ENCODE measurements around the gene SMIM38. TPM values are rescaled to one million over a fixed set of nuclear protein-coding genes. Genes with fewer than 3 reads are reported as not detected.

Gene SMIM38
- total RNA-seq (1 to 10 TPM in 2 of 5 donors, under 1 TPM in 3; 0.12 to 1.7 (median 0.92) TPM), total RNA-seq (0 to 3.5 (median 0.34) reads per million in 29 experiments)
- 0.20 TPM for total RNA-seq (2013)

- ChIA-PET POLR2A (no interaction called here), CTCF (no interaction called here)
- DNase-seq = no peak
- Histone ChIP-seq H3K36me3 (ENCODE audit: control insufficient read depth in 2 of 2, extremely low read depth in 1 of 2, insufficient read depth in 1 of 2, low read length in 1 of 2) (no peaks in the 10 kb centered on the region), H3K27me3 (replicated peaks in 1 of 2; ENCODE audit: control insufficient read depth in 2 of 2, extremely low read depth in 1 of 2, insufficient read depth in 2 of 2, low read length in 1 of 2) (peaks cover 0 to 44% of the 10 kb centered on the region in 2 experiments), H3K27ac (ENCODE audit: low read length) (no peak within 1 kb of the TSS), H3K4me3 (ENCODE audit: control insufficient read depth in 1 of 2, extremely low read depth in 1 of 2, low read length in 1 of 2) (no peak within 1 kb of the TSS), H3K9me3 (no peaks in the 10 kb centered on the region), H3K4me1 (ENCODE audit: control insufficient read depth in 1 of 2, extremely low read depth in 1 of 2, insufficient read depth in 2 of 2, low read length in 2 of 2) (peaks cover 0 to 6% of the 10 kb centered on the region in 2 experiments)
- Mint-ChIP-seq H3K4me3 (no peak within 1 kb of the TSS), H3K27me3 (peaks cover 0 to 3% of the 10 kb centered on the region in 2 donors), H3K36me3 (no peaks in the 10 kb centered on the region), H3K4me1 (peaks cover 0 to 3% (median 2%) of the 10 kb centered on the region in 3 donors), H3K27ac (no peak within 1 kb of the TSS), H3K9me3 (no peaks in the 10 kb centered on the region)
- 68% methylated on average over 26 of the region's 32 CpGs for WGBS (ENCODE audit: insufficient coverage)
- no peak for ATAC-seq (replicated peaks in 1 of 4)
Observed at GRCh38 chr11:69155302-69156234, at the start of gene SMIM38. TSS of gene SMIM38 (plus strand) at chr11:69155935. CDS start at chr11:69157847, 1,912 bp downstream.

GRCh38 chr11:69106031-69106811 lies 49.5 kb upstream of the SMIM38 start:
- Histone ChIP-seq H3K4me1 (ENCODE audit: control insufficient read depth in 1 of 2, extremely low read depth in 1 of 2, insufficient read depth in 2 of 2, low read length in 2 of 2) (peaks cover 4 to 16% of the 10 kb centered on the region in 2 experiments), H3K9me3 (no peaks in the 10 kb centered on the region), H3K27ac (ENCODE audit: low read length) (no peak overlapping the region), H3K4me3 (ENCODE audit: control insufficient read depth in 1 of 2, extremely low read depth in 1 of 2, low read length in 1 of 2) (no peak overlapping the region), H3K36me3 (ENCODE audit: control insufficient read depth in 2 of 2, extremely low read depth in 1 of 2, insufficient read depth in 1 of 2, low read length in 1 of 2) (no peaks in the 10 kb centered on the region), H3K27me3 (replicated peaks in 1 of 2; ENCODE audit: control insufficient read depth in 2 of 2, extremely low read depth in 1 of 2, insufficient read depth in 2 of 2, low read length in 1 of 2) (peaks cover 0 to 59% of the 10 kb centered on the region in 2 experiments)
- Mint-ChIP-seq H3K27me3 (no peaks in the 10 kb centered on the region), H3K4me3 (no peak overlapping the region), H3K36me3 (no peaks in the 10 kb centered on the region), H3K9me3 (peaks cover 0 to 3% (median 0%) of the 10 kb centered on the region in 3 donors), H3K27ac (no peak overlapping the region), H3K4me1 (peaks cover 2 to 11% (median 5%) of the 10 kb centered on the region in 3 donors)
- ChIA-PET POLR2A (no interaction called here), CTCF (interaction anchor here in 1 of 2 donors (1.0 kb wide), 1 partner anchor 538 kb away, joined by 3 read pairs; no protein-coding TSS in a partner anchor)
- 92% methylated on average over 19 of the region's 23 CpGs for WGBS (ENCODE audit: insufficient coverage)
- no peak for DNase-seq
- ATAC-seq (replicated peaks in 1 of 4) = no peak

- Mint-ChIP-seq H3K27ac (no peak overlapping the region), H3K4me1 (peaks cover 0 to 4% (median 3%) of the 10 kb centered on the region in 3 donors), H3K9me3 (peaks cover 0 to 3% (median 0%) of the 10 kb centered on the region in 3 donors), H3K27me3 (no peaks in the 10 kb centered on the region), H3K36me3 (no peaks in the 10 kb centered on the region), H3K4me3 (no peak overlapping the region)
- Histone ChIP-seq H3K36me3 (ENCODE audit: control insufficient read depth in 2 of 2, extremely low read depth in 1 of 2, insufficient read depth in 1 of 2, low read length in 1 of 2) (no peaks in the 10 kb centered on the region), H3K9me3 (no peaks in the 10 kb centered on the region), H3K4me1 (ENCODE audit: control insufficient read depth in 1 of 2, extremely low read depth in 1 of 2, insufficient read depth in 2 of 2, low read length in 2 of 2) (peaks cover 4 to 8% of the 10 kb centered on the region in 2 experiments), H3K27me3 (replicated peaks in 1 of 2; ENCODE audit: control insufficient read depth in 2 of 2, extremely low read depth in 1 of 2, insufficient read depth in 2 of 2, low read length in 1 of 2) (peaks cover 0 to 47% of the 10 kb centered on the region in 2 experiments), H3K4me3 (ENCODE audit: control insufficient read depth in 1 of 2, extremely low read depth in 1 of 2, low read length in 1 of 2) (no peak overlapping the region), H3K27ac (ENCODE audit: low read length) (no peak overlapping the region)
- DNase-seq = no peak
- ATAC-seq (replicated peaks in 1 of 4) = no peak
- ChIA-PET POLR2A (no interaction called here), CTCF (no interaction called here)
Observed at GRCh38 chr11:69107413-69107812, 48.3 kb upstream of the SMIM38 start.

GRCh38 chr11:69108030-69108429 lies 47.7 kb upstream of the SMIM38 start:
- CTCF ChIA-PET = no interaction called here
- peaks cover 0 to 3% (median 0%) of the 10 kb centered on the region in 3 donors for H3K9me3 Mint-ChIP-seq

GRCh38 chr11:69108559-69108958 lies 47.2 kb upstream of the SMIM38 start:
- H3K4me1 ChIP-seq (ENCODE audit: control insufficient read depth in 1 of 2, extremely low read depth in 1 of 2, insufficient read depth in 2 of 2, low read length in 2 of 2) = peaks cover 4 to 8% of the 10 kb centered on the region in 2 experiments
- no peak overlapping the region for H3K27ac ChIP-seq (ENCODE audit: low read length)
- Mint-ChIP-seq H3K27me3 (no peaks in the 10 kb centered on the region), H3K9me3 (peaks cover 0 to 3% (median 0%) of the 10 kb centered on the region in 3 donors), H3K4me3 (no peak overlapping the region), H3K36me3 (no peaks in the 10 kb centered on the region), H3K4me1 (peaks cover 0 to 3% (median 0%) of the 10 kb centered on the region in 3 donors), H3K27ac (no peak overlapping the region)
- no peaks in the 10 kb centered on the region for H3K9me3 ChIP-seq
- ChIA-PET POLR2A (no interaction called here), CTCF (no interaction called here)
- ATAC-seq (replicated peaks in 1 of 4) = no peak
- H3K36me3 ChIP-seq (ENCODE audit: control insufficient read depth in 2 of 2, extremely low read depth in 1 of 2, insufficient read depth in 1 of 2, low read length in 1 of 2) = no peaks in the 10 kb centered on the region
- peaks cover 0 to 36% of the 10 kb centered on the region in 2 experiments for H3K27me3 ChIP-seq (replicated peaks in 1 of 2; ENCODE audit: control insufficient read depth in 2 of 2, extremely low read depth in 1 of 2, insufficient read depth in 2 of 2, low read length in 1 of 2)
- DNase-seq = no peak
- no peak overlapping the region for H3K4me3 ChIP-seq (ENCODE audit: control insufficient read depth in 1 of 2, extremely low read depth in 1 of 2, low read length in 1 of 2)
- no CpG with 5 or more reads among the region's 5 CpGs for WGBS (ENCODE audit: insufficient coverage)

More at GRCh38 chr11:69108030-69108429, 47.7 kb upstream of the SMIM38 start:
- POLR2A ChIA-PET = no interaction called here
- Mint-ChIP-seq H3K27me3 (no peaks in the 10 kb centered on the region), H3K4me3 (no peak overlapping the region), H3K4me1 (peaks cover 0 to 3% (median 0%) of the 10 kb centered on the region in 3 donors), H3K27ac (no peak overlapping the region), H3K36me3 (no peaks in the 10 kb centered on the region)
- ATAC-seq (replicated peaks in 1 of 4) = no peak
- H3K9me3 ChIP-seq = no peaks in the 10 kb centered on the region
- H3K27me3 ChIP-seq (replicated peaks in 1 of 2; ENCODE audit: control insufficient read depth in 2 of 2, extremely low read depth in 1 of 2, insufficient read depth in 2 of 2, low read length in 1 of 2) = peaks cover 0 to 41% of the 10 kb centered on the region in 2 experiments
- peaks cover 4 to 8% of the 10 kb centered on the region in 2 experiments for H3K4me1 ChIP-seq (ENCODE audit: control insufficient read depth in 1 of 2, extremely low read depth in 1 of 2, insufficient read depth in 2 of 2, low read length in 2 of 2)
- no peak overlapping the region for H3K27ac ChIP-seq (ENCODE audit: low read length)
- H3K4me3 ChIP-seq (ENCODE audit: control insufficient read depth in 1 of 2, extremely low read depth in 1 of 2, low read length in 1 of 2) = no peak overlapping the region
- DNase-seq = no peak
- no peaks in the 10 kb centered on the region for H3K36me3 ChIP-seq (ENCODE audit: control insufficient read depth in 2 of 2, extremely low read depth in 1 of 2, insufficient read depth in 1 of 2, low read length in 1 of 2)
- 76% methylated on average over 1 of the region's 7 CpGs for WGBS (ENCODE audit: insufficient coverage)

- Histone ChIP-seq H3K4me1 (ENCODE audit: control insufficient read depth in 1 of 2, extremely low read depth in 1 of 2, insufficient read depth in 2 of 2, low read length in 2 of 2) (peaks cover 4 to 8% of the 10 kb centered on the region in 2 experiments), H3K27me3 (replicated peaks in 1 of 2; ENCODE audit: control insufficient read depth in 2 of 2, extremely low read depth in 1 of 2, insufficient read depth in 2 of 2, low read length in 1 of 2) (peaks cover 0 to 34% of the 10 kb centered on the region in 2 experiments), H3K4me3 (ENCODE audit: control insufficient read depth in 1 of 2, extremely low read depth in 1 of 2, low read length in 1 of 2) (no peak overlapping the region), H3K9me3 (no peaks in the 10 kb centered on the region), H3K27ac (ENCODE audit: low read length) (no peak overlapping the region), H3K36me3 (ENCODE audit: control insufficient read depth in 2 of 2, extremely low read depth in 1 of 2, insufficient read depth in 1 of 2, low read length in 1 of 2) (no peaks in the 10 kb centered on the region)
- DNase-seq = no peak
- CTCF ChIA-PET = no interaction called here
- ATAC-seq (replicated peaks in 1 of 4) = no peak
- 60% methylated on average over 2 of the region's 2 CpGs for WGBS (ENCODE audit: insufficient coverage)
- peaks cover 0 to 3% (median 0%) of the 10 kb centered on the region in 3 donors for H3K9me3 Mint-ChIP-seq
- POLR2A ChIA-PET = no interaction called here
- H3K36me3 Mint-ChIP-seq = no peaks in the 10 kb centered on the region
- H3K27ac Mint-ChIP-seq = no peak overlapping the region
- H3K4me1 Mint-ChIP-seq = peaks cover 0 to 3% (median 0%) of the 10 kb centered on the region in 3 donors
- no peaks in the 10 kb centered on the region for H3K27me3 Mint-ChIP-seq
- H3K4me3 Mint-ChIP-seq = no peak overlapping the region
Observed at GRCh38 chr11:69109101-69109500, 46.6 kb upstream of the SMIM38 start.

Data from T-cell (primary cell).